Endothelial cell of umbilical vein (primary cell): Measurements from ENCODE around the gene PPP3CA. TPM values are rescaled to one million over a fixed set of nuclear protein-coding genes. Genes with fewer than 3 reads are reported as not detected.

Experiments
- BruUV-seq: library from RNA; stranded (reverse); fragments of 400-500 nt; replicated peaks from 2 replicates; lab custom pipeline; 2021; lab: Mats Ljungman, UMichigan
- CTCF ChIA-PET: fragments of 300-600, 350-600 bp; sonication (Branson Sonifier 250); formaldehyde crosslinking; loops from one replicate; lab custom pipeline; 2021; ENCODE audit warnings: antibody characterized with exemption, inconsistent platforms; lab: Charles Lee
- POLR2A ChIA-PET: fragments of 300-600, 350-600 bp; sonication (Branson Sonifier 250); formaldehyde crosslinking; loops from one replicate; lab custom pipeline; 2021; ENCODE audit warnings: antibody characterized with exemption, inconsistent platforms; lab: Charles Lee
- DNase-seq: peaks from one replicate; pipeline ENCODE4 v3.0.0-alpha.2; 2011; ENCODE audit warnings: low read depth, low spot score
- FAIRE-seq: peaks from 2 replicates; lab custom pipeline; 2011; peaks lifted over from hg19 to GRCh38; lab: Jason Lieb, UNC
- H2AFZ ChIP-seq: 2 replicates; pipeline ENCODE4 v1.6.0; 2012; ENCODE audit warnings: low read depth, low read length, control low read depth, inconsistent platforms
- H3K27ac ChIP-seq: 2 replicates; pipeline ENCODE4 v1.5.1; 2011; ENCODE audit warnings: low read depth, mild to moderate bottlenecking, control low read depth, low read length, moderate library complexity; ENCODE audit not compliant: insufficient read depth
- H3K27me3 ChIP-seq, 2 experiments: 2 replicates each; pipeline versions ENCODE4 v1.6.0 to v1.6.1; 2011; ENCODE audit warnings: low read length in 2 of 2, mixed read lengths in 1 of 2; ENCODE audit not compliant: control insufficient read depth in 2 of 2, insufficient read depth in 2 of 2
- H3K36me3 ChIP-seq, 2 experiments: 2 replicates in 1 of 2; 3 replicates in 1 of 2; pipeline ENCODE4 v1.5.1; 2011; ENCODE audit warnings: low read length in 2 of 2, mild to moderate bottlenecking in 1 of 2, moderate library complexity in 1 of 2; ENCODE audit not compliant: control insufficient read depth in 2 of 2, insufficient read depth in 2 of 2; ENCODE audit errors: extremely low read depth in 1 of 2
- H3K4me1 ChIP-seq: 3 replicates; pipeline ENCODE4 v1.5.1; 2011; ENCODE audit warnings: mild to moderate bottlenecking, low read length; ENCODE audit not compliant: control insufficient read depth, insufficient read depth; ENCODE audit errors: extremely low read depth
- H3K4me2 ChIP-seq: 2 replicates; pipeline ENCODE4 v1.6.1; 2011; ENCODE audit warnings: low read length, control low read depth, mixed read lengths; ENCODE audit not compliant: insufficient read depth
- H3K4me3 ChIP-seq, 3 experiments: fragments of 200-600 bp in 1 of 3; sonication (generic), shearing (Covaris generic) in 1 of 3; replicated peaks in 1 of 3; 2 replicates each; pipeline ENCODE4 v1.5.1; 2011 to 2016; ENCODE audit warnings: control low read depth in 3 of 3, low read length in 3 of 3, mild to moderate bottlenecking in 2 of 3, inconsistent platforms in 1 of 3, low read depth in 1 of 3, moderate library complexity in 1 of 3; ENCODE audit not compliant: insufficient read depth in 1 of 3
- H3K79me2 ChIP-seq: 2 replicates; pipeline ENCODE4 v1.6.0; 2012; ENCODE audit warnings: low read length, inconsistent platforms; ENCODE audit not compliant: control insufficient read depth, insufficient read depth
- H3K9ac ChIP-seq: replicated peaks from 2 replicates; pipeline ENCODE3; 2011; ENCODE audit warnings: low read length, control low read depth; ENCODE audit not compliant: insufficient read depth; ENCODE audit errors: extremely low read depth
- H3K9me1 ChIP-seq: replicated peaks from 3 replicates; pipeline ENCODE4 v1.6.0; 2011; ENCODE audit warnings: mild to moderate bottlenecking, low read length; ENCODE audit not compliant: control insufficient read depth, insufficient read depth; ENCODE audit errors: extremely low read depth
- H3K9me3 ChIP-seq: replicated peaks from 2 replicates; pipeline ENCODE4 v1.5.1; 2012; ENCODE audit warnings: low read length, inconsistent platforms; ENCODE audit not compliant: control insufficient read depth, insufficient read depth
- H4K20me1 ChIP-seq: replicated peaks from 2 replicates; pipeline ENCODE3; 2011; ENCODE audit warnings: mild to moderate bottlenecking, low read length; ENCODE audit not compliant: control insufficient read depth, insufficient read depth; ENCODE audit errors: extremely low read depth
- EZH2 ChIP-seq: IDR thresholded peaks from 2 replicates; pipeline ENCODE4 v1.6.1; 2012; ENCODE audit warnings: borderline replicate concordance, low read depth, mild to moderate bottlenecking, moderate library complexity, low read length, inconsistent platforms; ENCODE audit not compliant: severe bottlenecking
- FOS ChIP-seq: IDR thresholded peaks from 2 replicates; pipeline ENCODE4 v1.6.1; 2011; ENCODE audit warnings: mild to moderate bottlenecking, low read length, moderate library complexity, borderline replicate concordance; ENCODE audit not compliant: insufficient read depth
- GATA2 ChIP-seq: IDR thresholded peaks from 2 replicates; pipeline ENCODE4 v1.7.0; 2011; ENCODE audit warnings: low read depth, mild to moderate bottlenecking, moderate library complexity, mixed read lengths, low read length; ENCODE audit not compliant: insufficient read length, insufficient read depth
- JUN ChIP-seq: IDR thresholded peaks from 2 replicates; pipeline ENCODE4 v1.6.1; 2011; ENCODE audit warnings: borderline replicate concordance, low read depth; ENCODE audit not compliant: insufficient read length, insufficient read depth
- MYC ChIP-seq: IDR thresholded peaks from one replicate; pipeline ENCODE4 v1.6.1; 2011; ENCODE audit warnings: mild to moderate bottlenecking, low read depth, low read length
- POLR2A ChIP-seq: IDR thresholded peaks from 2 replicates; pipeline ENCODE4 v1.6.1; 2012; ENCODE audit warnings: low read depth, mild to moderate bottlenecking, control low read depth, low read length
- POLR2AphosphoS5 ChIP-seq: IDR thresholded peaks from 2 replicates; pipeline ENCODE4 v1.6.1; 2012; ENCODE audit warnings: low read depth, mild to moderate bottlenecking, control low read depth, low read length, moderate library complexity; ENCODE audit not compliant: insufficient read depth
- dilution Hi-C: fragments of 300-500 bp; cut with MboI; formaldehyde crosslinking; loops from one replicate; pipeline ENCODE4 v1.15.0; 2019; ENCODE audit warnings: low sequenced_read_pairs; ENCODE audit not compliant: extremely low pct_ligation_motif_present
- intact Hi-C: fragments of 100-400 bp; cut with micrococcal nuclease; formaldehyde crosslinking; loops from one replicate; pipeline ENCODE4 v1.10.0; 2022
- polyA plus RNA-seq, 4 experiments: library from polyadenylated mRNA; depleted of rRNA in 3 of 4; stranded (reverse) in 3 of 4; unstranded in 1 of 4; fragments of >200 nt; gene quantifications; 2 replicates each; pipeline versions ENCODE4 v1.2.1 to v1.2.3, GENCODE V29; 2011 to 2012; ENCODE audit warnings: missing spikeins in 1 of 4
- total RNA-seq: library from RNA; stranded (reverse); gene quantifications from 2 replicates; pipeline ENCODE4 v1.2.3, GENCODE V29; 2021
- TF ChIP-seq, protein P1 (sequence below): IDR thresholded peaks from 2 replicates; pipeline ENCODE4 v1.6.1; 2011; ENCODE audit not compliant: insufficient read depth, insufficient read length
- TF ChIP-seq, protein P2 (sequence below), 2 donors: IDR thresholded peaks; 1 replicate in 1 of 2; 2 replicates in 1 of 2; pipeline ENCODE4 v1.5.1; 2011; ENCODE audit warnings: low read length in 2 of 2, mild to moderate bottlenecking in 2 of 2, moderate library complexity in 2 of 2, control low read depth in 1 of 2, inconsistent platforms in 1 of 2, low read depth in 1 of 2; ENCODE audit not compliant: insufficient read depth in 1 of 2; ENCODE audit errors: extremely low read depth in 1 of 2

PPP3CA gene
- total and polyA plus RNA-seq, 2 donors (not counting 3 experiments of a cell fraction or from before 2014, with no cell fraction given): 7.0 to 43.3 TPM

DNA sequence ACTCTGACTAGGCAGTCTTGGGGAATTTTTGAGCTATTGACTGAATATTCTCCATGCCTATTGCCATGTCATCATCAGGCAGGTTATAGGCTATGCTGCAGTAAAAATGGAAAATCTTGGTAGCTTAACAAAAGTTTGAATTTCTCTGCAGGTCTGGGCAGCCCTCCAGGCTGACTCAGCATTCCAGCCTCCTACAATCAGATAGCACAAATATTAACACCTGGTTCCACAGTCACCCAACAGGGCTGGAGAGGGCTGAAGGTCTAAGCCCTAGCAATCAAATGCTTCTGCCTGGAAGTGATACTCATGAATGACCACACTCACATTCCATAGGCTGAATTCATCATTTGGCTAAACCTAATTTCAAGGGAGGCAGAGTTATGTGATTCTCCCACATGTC lies 9.6 kb upstream of the PPP3CA start:
- Histone ChIP-seq H3K9me3 (no peaks in the 10 kb centered on the region), H2AFZ (no peak overlapping the region), H3K4me2 (peak overlapping the region; percentile 31), H3K79me2 (no peaks in the 10 kb centered on the region), H3K27me3 (no peaks in the 10 kb centered on the region), H3K36me3 (no peaks in the 10 kb centered on the region), H3K4me3 (no peak overlapping the region), H4K20me1 (no peaks in the 10 kb centered on the region), H3K27ac (peak overlapping the region; percentile 74), H3K4me1 (peaks cover 21% of the 10 kb centered on the region), H3K9ac (no peak overlapping the region), H3K9me1 (no peaks in the 10 kb centered on the region)
- TF ChIP-seq POLR2A (no peak), GATA2 (peak; percentile 76), JUN (peak; percentile 12), POLR2AphosphoS5 (peak; percentile 31), EZH2 (no peak), MYC (no peak), FOS (no peak)
- TF ChIP-seq, protein P1, sequence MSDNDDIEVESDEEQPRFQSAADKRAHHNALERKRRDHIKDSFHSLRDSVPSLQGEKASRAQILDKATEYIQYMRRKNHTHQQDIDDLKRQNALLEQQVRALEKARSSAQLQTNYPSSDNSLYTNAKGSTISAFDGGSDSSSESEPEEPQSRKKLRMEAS: no peak
- TF ChIP-seq, protein P2, sequence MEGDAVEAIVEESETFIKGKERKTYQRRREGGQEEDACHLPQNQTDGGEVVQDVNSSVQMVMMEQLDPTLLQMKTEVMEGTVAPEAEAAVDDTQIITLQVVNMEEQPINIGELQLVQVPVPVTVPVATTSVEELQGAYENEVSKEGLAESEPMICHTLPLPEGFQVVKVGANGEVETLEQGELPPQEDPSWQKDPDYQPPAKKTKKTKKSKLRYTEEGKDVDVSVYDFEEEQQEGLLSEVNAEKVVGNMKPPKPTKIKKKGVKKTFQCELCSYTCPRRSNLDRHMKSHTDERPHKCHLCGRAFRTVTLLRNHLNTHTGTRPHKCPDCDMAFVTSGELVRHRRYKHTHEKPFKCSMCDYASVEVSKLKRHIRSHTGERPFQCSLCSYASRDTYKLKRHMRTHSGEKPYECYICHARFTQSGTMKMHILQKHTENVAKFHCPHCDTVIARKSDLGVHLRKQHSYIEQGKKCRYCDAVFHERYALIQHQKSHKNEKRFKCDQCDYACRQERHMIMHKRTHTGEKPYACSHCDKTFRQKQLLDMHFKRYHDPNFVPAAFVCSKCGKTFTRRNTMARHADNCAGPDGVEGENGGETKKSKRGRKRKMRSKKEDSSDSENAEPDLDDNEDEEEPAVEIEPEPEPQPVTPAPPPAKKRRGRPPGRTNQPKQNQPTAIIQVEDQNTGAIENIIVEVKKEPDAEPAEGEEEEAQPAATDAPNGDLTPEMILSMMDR (IDR thresholded peaks at IDR 0.05; ENCODE audit: extremely low read depth in 1 of 2, insufficient read depth in 1 of 2, low read depth in 1 of 2, low read length in 2 of 2): no peak
- dilution Hi-C loops (no loop called here), intact Hi-C loops (loop anchor here (1.0 kb wide), 1 partner anchor 9 kb away; no protein-coding TSS in a partner anchor)
- CTCF ChIA-PET: interaction anchor here (0.9 to 1.6 kb wide), 5 partner anchors 9 to 169 kb away, joined by 3 to 5 read pairs (median 3); no protein-coding TSS in a partner anchor
- FAIRE-seq: peak; percentile 56
- no TSS peak for BruUV-seq
- POLR2A ChIA-PET: no interaction called here
- peak; percentile 75 for DNase-seq
